Osteocyte (in vitro differentiated cells): ENCODE measurements around the gene YARS1. TPM values are rescaled to one million over a fixed set of nuclear protein-coding genes. Genes with fewer than 3 reads are reported as not detected.

Experiments used
- DNase-seq: peaks from one replicate; pipeline ENCODE4 v3.0.0; 2021; ENCODE audit warnings: mixed read lengths; ENCODE audit not compliant: unreplicated experiment; ENCODE audit errors: extremely low spot score
- H3K27ac Mint-ChIP-seq: one replicate; pipeline ENCODE4 v1.8.0; 2021; ENCODE audit warnings: mild to moderate bottlenecking, mixed read lengths; ENCODE audit not compliant: unreplicated experiment
- H3K27me3 Mint-ChIP-seq: one replicate; pipeline ENCODE4 v1.8.0; 2021; ENCODE audit warnings: mixed read lengths; ENCODE audit not compliant: unreplicated experiment
- H3K36me3 Mint-ChIP-seq: one replicate; pipeline ENCODE4 v1.8.0; 2021; ENCODE audit warnings: mixed read lengths; ENCODE audit not compliant: unreplicated experiment
- H3K4me1 Mint-ChIP-seq: one replicate; pipeline ENCODE4 v1.8.0; 2021; ENCODE audit warnings: mixed read lengths; ENCODE audit not compliant: unreplicated experiment
- H3K4me3 Mint-ChIP-seq: one replicate; pipeline ENCODE4 v1.8.0; 2021; ENCODE audit warnings: mild to moderate bottlenecking, moderate library complexity, mixed read lengths; ENCODE audit not compliant: unreplicated experiment
- H3K9me3 Mint-ChIP-seq: one replicate; pipeline ENCODE4 v1.8.0; 2021; ENCODE audit warnings: mixed read lengths; ENCODE audit not compliant: unreplicated experiment
- CTCF ChIP-seq: fragments of 200-600 bp; sonication (generic); IDR thresholded peaks from 2 replicates; pipeline ENCODE4 v1.5.0; 2021; ENCODE audit warnings: antibody characterized with exemption, mild to moderate bottlenecking, moderate library complexity
- total RNA-seq: library from RNA; stranded (reverse); gene quantifications from 2 replicates; pipeline ENCODE4 v1.2.1, GENCODE V29; 2021

Gene YARS1
- total RNA-seq, 1 donor from 2014 or later = 177 TPM

GRCh38 chr1:32759997-32760623 lies 57.0 kb downstream of the YARS1 start:
- Mint-ChIP-seq H3K4me3 (no peak overlapping the region), H3K36me3 (peaks cover 3% of the 10 kb centered on the region), H3K9me3 (no peaks in the 10 kb centered on the region), H3K4me1 (peaks cover 36% of the 10 kb centered on the region), H3K27me3 (no peaks in the 10 kb centered on the region), H3K27ac (peak overlapping the region; percentile 80)
- no peak for TF ChIP-seq CTCF
- DNase-seq = no peak

- no peak for TF ChIP-seq CTCF
- Mint-ChIP-seq H3K27ac (peak overlapping the region; percentile 80), H3K36me3 (peaks cover 3% of the 10 kb centered on the region), H3K4me1 (peaks cover 36% of the 10 kb centered on the region), H3K27me3 (no peaks in the 10 kb centered on the region), H3K4me3 (no peak overlapping the region), H3K9me3 (no peaks in the 10 kb centered on the region)
- no peak for DNase-seq
These were observed 57.6 kb downstream of the YARS1 start for GRCh38 chr1:32759521-32759981.

GRCh38 chr1:32758795-32759430 lies 58.2 kb downstream of the YARS1 start:
- peaks cover 36% of the 10 kb centered on the region for H3K4me1 Mint-ChIP-seq
- H3K9me3 Mint-ChIP-seq = no peaks in the 10 kb centered on the region
- DNase-seq = no peak
- no peaks in the 10 kb centered on the region for H3K27me3 Mint-ChIP-seq
- H3K27ac Mint-ChIP-seq = peak overlapping the region; percentile 80
- peaks cover under 1% of the 10 kb centered on the region for H3K36me3 Mint-ChIP-seq
- no peak overlapping the region for H3K4me3 Mint-ChIP-seq
- TF ChIP-seq CTCF = no peak

- Mint-ChIP-seq H3K36me3 (no peaks in the 10 kb centered on the region), H3K4me3 (no peak overlapping the region), H3K27me3 (no peaks in the 10 kb centered on the region), H3K27ac (no peak overlapping the region), H3K9me3 (no peaks in the 10 kb centered on the region), H3K4me1 (peaks cover 39% of the 10 kb centered on the region)
- TF ChIP-seq CTCF = no peak
- no peak for DNase-seq
These were observed 58.9 kb downstream of the YARS1 start for GRCh38 chr1:32758177-32758794.
